Adipose tissue (tissue), 3 donors: ENCODE results near the gene EFHD1. TPM values are rescaled to one million over a fixed set of nuclear protein-coding genes. Genes with fewer than 3 reads are reported as not detected.

Experiments used
- H3K27ac ChIP-seq: one replicate; pipeline ENCODE4 v1.5.1; 2013; ENCODE audit warnings: low read depth, low read length
- WGBS, 3 donors: extraction: QIAGEN DNeasy Blood & Tissue Kit; methylation state at CpG; one replicate each; pipeline ENCODE4 v1.1.7; 2013; 5-methylcytosine and 5-hydroxymethylcytosine counted together
- polyA plus RNA-seq, 3 donors: library from polyadenylated mRNA; stranded (reverse); fragments of 200-250 nt; gene quantifications; one replicate each; pipeline ENCODE4 v1.2.3, GENCODE V29; 2013
- donor health status: healthy with polysubstance abuse.
- donor health status: Bipolar disorder and iron deficiency.
- donor health status: healthy.

Gene EFHD1
- polyA plus RNA-seq, 3 donors, result 2.6 to 59.5 (median 18.9) TPM

GRCh38 chr2:232641153-232641848, 7.9 kb downstream of the EFHD1 start:
- no peak overlapping the region for H3K27ac ChIP-seq
- 92 to 97% (median 97%) methylated on average over 11 of the region's 11 CpGs for WGBS, 3 donors

- H3K27ac ChIP-seq, result no peak overlapping the region
- 62 to 66% (median 63%) methylated on average over 3 of the region's 3 CpGs for WGBS, 3 donors
Measured at GRCh38 chr2:232643147-232643425, 9.7 kb downstream of the EFHD1 start.

- WGBS, 3 donors, result 75 to 88% (median 86%) methylated on average over 8 of the region's 8 CpGs
- H3K27ac ChIP-seq, result no peak overlapping the region
Measured at GRCh38 chr2:232643813-232644347, 10.5 kb downstream of the EFHD1 start.

GRCh38 chr2:232645061-232645460, 11.7 kb downstream of the EFHD1 start:
- H3K27ac ChIP-seq, result no peak overlapping the region
- WGBS, 3 donors, result 83 to 91% (median 86%) methylated on average over 6 of the region's 6 CpGs

- WGBS, 3 donors, result 79 to 83% (median 82%) methylated on average over 6 of the region's 6 CpGs
- H3K27ac ChIP-seq, result no peak overlapping the region
Measured at GRCh38 chr2:232646726-232647125, 13.3 kb downstream of the EFHD1 start.

GRCh38 chr2:232647261-232647660, 13.9 kb downstream of the EFHD1 start:
- 57 to 68% (median 66%) methylated on average over 7 to 8 of the region's 8 CpGs for WGBS, 3 donors
- H3K27ac ChIP-seq, result no peak overlapping the region

- 93 to 96% (median 94%) methylated on average over 11 of the region's 11 CpGs for WGBS, 3 donors
Measured at GRCh38 chr2:232649033-232649432, 15.6 kb downstream of the EFHD1 start.

GRCh38 chr2:232652505-232652851, 19.1 kb downstream of the EFHD1 start:
- H3K27ac ChIP-seq, result no peak overlapping the region
- WGBS, 3 donors, result 65 to 78% (median 73%) methylated on average over 4 of the region's 4 CpGs

More at GRCh38 chr2:232649033-232649432, 15.6 kb downstream of the EFHD1 start:
- no peak overlapping the region for H3K27ac ChIP-seq

- WGBS, 3 donors, result 92 to 97% (median 95%) methylated on average over 7 of the region's 7 CpGs
- no peak overlapping the region for H3K27ac ChIP-seq
Measured at GRCh38 chr2:232653441-232653840, 20.0 kb downstream of the EFHD1 start.

GRCh38 chr2:232655392-232655791, 22.0 kb downstream of the EFHD1 start:
- 68 to 75% (median 74%) methylated on average over 6 of the region's 6 CpGs for WGBS, 3 donors
- no peak overlapping the region for H3K27ac ChIP-seq

- 50 to 56% (median 53%) methylated on average over 7 of the region's 7 CpGs for WGBS, 3 donors
Measured at GRCh38 chr2:232658217-232658785, 24.9 kb downstream of the EFHD1 start.

GRCh38 chr2:232659359-232659758, 26.0 kb downstream of the EFHD1 start:
- no peak overlapping the region for H3K27ac ChIP-seq
- WGBS, 3 donors, result 83 to 88% (median 87%) methylated on average over 2 of the region's 2 CpGs

More at GRCh38 chr2:232658217-232658785, 24.9 kb downstream of the EFHD1 start:
- no peak overlapping the region for H3K27ac ChIP-seq

GRCh38 chr2:232662486-232663260, 29.3 kb downstream of the EFHD1 start:
- 90 to 94% (median 93%) methylated on average over 16 of the region's 16 CpGs for WGBS, 3 donors

GRCh38 chr2:232666051-232666805, 32.8 kb downstream of the EFHD1 start:
- H3K27ac ChIP-seq, result no peak overlapping the region
- WGBS, 3 donors, result 68 to 91% (median 77%) methylated on average over 7 of the region's 7 CpGs

More at GRCh38 chr2:232662486-232663260, 29.3 kb downstream of the EFHD1 start:
- H3K27ac ChIP-seq, result no peak overlapping the region

GRCh38 chr2:232667989-232668583, 34.7 kb downstream of the EFHD1 start:
- no peak overlapping the region for H3K27ac ChIP-seq
- 59 to 89% (median 88%) methylated on average over 10 of the region's 10 CpGs for WGBS, 3 donors

GRCh38 chr2:232668805-232669444, 35.5 kb downstream of the EFHD1 start:
- H3K27ac ChIP-seq, result no peak overlapping the region
- WGBS, 3 donors, result 58 to 65% (median 63%) methylated on average over 17 of the region's 17 CpGs

GRCh38 chr2:232672588-232672987, 39.2 kb downstream of the EFHD1 start:
- no peak overlapping the region for H3K27ac ChIP-seq
- WGBS, 3 donors, result 56 to 97% (median 94%) methylated on average over 1 of the region's 1 CpG

- H3K27ac ChIP-seq, result no peak overlapping the region
- 79 to 80% (median 79%) methylated on average over 6 of the region's 6 CpGs for WGBS, 3 donors
Measured at GRCh38 chr2:232674491-232674890, 41.1 kb downstream of the EFHD1 start.
